ENCODE data around the gene HDLBP.
A peak's percentile ranks its signal among the peaks of the same experiment; 100 is the strongest.

DNA sequence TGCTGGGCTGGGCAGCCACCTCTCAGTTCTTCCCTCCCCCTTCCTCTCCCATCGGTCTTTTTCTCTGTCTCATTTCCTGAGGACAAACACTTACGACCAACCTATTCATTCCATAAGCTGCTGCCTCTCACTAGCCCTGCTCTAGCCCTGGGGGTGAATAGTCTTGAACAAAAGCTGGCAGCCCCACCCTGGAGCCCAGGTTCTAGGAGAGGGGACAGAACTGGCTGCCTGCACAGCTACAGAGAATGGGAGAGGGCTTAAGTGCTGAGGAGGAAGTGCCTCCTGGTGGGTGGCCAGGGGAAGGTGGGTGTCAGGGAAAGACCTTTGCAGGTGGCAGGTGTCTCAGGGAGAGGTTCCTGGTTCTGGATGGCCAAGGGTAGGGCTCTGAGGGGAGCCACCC, 104.2 kb downstream of the HDLBP start:
- TF ChIP-seq, protein P1, sequence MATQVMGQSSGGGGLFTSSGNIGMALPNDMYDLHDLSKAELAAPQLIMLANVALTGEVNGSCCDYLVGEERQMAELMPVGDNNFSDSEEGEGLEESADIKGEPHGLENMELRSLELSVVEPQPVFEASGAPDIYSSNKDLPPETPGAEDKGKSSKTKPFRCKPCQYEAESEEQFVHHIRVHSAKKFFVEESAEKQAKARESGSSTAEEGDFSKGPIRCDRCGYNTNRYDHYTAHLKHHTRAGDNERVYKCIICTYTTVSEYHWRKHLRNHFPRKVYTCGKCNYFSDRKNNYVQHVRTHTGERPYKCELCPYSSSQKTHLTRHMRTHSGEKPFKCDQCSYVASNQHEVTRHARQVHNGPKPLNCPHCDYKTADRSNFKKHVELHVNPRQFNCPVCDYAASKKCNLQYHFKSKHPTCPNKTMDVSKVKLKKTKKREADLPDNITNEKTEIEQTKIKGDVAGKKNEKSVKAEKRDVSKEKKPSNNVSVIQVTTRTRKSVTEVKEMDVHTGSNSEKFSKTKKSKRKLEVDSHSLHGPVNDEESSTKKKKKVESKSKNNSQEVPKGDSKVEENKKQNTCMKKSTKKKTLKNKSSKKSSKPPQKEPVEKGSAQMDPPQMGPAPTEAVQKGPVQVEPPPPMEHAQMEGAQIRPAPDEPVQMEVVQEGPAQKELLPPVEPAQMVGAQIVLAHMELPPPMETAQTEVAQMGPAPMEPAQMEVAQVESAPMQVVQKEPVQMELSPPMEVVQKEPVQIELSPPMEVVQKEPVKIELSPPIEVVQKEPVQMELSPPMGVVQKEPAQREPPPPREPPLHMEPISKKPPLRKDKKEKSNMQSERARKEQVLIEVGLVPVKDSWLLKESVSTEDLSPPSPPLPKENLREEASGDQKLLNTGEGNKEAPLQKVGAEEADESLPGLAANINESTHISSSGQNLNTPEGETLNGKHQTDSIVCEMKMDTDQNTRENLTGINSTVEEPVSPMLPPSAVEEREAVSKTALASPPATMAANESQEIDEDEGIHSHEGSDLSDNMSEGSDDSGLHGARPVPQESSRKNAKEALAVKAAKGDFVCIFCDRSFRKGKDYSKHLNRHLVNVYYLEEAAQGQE (IDR thresholded peaks at IDR 0.05; ENCODE audit: unreplicated experiment), result no peak
- TF ChIP-seq, protein P2, sequence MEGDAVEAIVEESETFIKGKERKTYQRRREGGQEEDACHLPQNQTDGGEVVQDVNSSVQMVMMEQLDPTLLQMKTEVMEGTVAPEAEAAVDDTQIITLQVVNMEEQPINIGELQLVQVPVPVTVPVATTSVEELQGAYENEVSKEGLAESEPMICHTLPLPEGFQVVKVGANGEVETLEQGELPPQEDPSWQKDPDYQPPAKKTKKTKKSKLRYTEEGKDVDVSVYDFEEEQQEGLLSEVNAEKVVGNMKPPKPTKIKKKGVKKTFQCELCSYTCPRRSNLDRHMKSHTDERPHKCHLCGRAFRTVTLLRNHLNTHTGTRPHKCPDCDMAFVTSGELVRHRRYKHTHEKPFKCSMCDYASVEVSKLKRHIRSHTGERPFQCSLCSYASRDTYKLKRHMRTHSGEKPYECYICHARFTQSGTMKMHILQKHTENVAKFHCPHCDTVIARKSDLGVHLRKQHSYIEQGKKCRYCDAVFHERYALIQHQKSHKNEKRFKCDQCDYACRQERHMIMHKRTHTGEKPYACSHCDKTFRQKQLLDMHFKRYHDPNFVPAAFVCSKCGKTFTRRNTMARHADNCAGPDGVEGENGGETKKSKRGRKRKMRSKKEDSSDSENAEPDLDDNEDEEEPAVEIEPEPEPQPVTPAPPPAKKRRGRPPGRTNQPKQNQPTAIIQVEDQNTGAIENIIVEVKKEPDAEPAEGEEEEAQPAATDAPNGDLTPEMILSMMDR (conservative IDR thresholded peaks at IDR 0.05; ENCODE audit: low read depth in 2 of 2), result peak in 1 of 2 experiments; percentile 34; a peak in 2 of 4 replicates
- TF ChIP-seq EZH2phosphoT487 (IDR thresholded peaks at IDR 0.05; ENCODE audit: unreplicated experiment), result no peak
- no peak for TF ChIP-seq POLR2AphosphoS5 (IDR thresholded peaks at IDR 0.05; ENCODE audit: low read depth)
- no peak for TF ChIP-seq JUNB (IDR thresholded peaks at IDR 0.05; ENCODE audit: unreplicated experiment)
- TF ChIP-seq EZH2 (IDR thresholded peaks at IDR 0.05; ENCODE audit: low read depth, unreplicated experiment), result no peak
- TF ChIP-seq ZNF114 (CRISPR knock-in tag; IDR thresholded peaks at IDR 0.05), result no peak
- no peak for TF ChIP-seq STAT1 (IDR thresholded peaks at IDR 0.05; ENCODE audit: unreplicated experiment)
- TF ChIP-seq NANOG (IDR thresholded peaks at IDR 0.05; ENCODE audit: borderline replicate concordance), result no peak
- TF ChIP-seq CREB1 (CRISPR knock-in tag; IDR thresholded peaks at IDR 0.05; ENCODE audit: low read depth), result no peak
- no peak for TF ChIP-seq ZNF331 (CRISPR knock-in tag; IDR thresholded peaks at IDR 0.05; ENCODE audit: low read depth)
